Neural cell (in vitro differentiated cells): ENCODE measurements around the gene NEURL1. TPM values are rescaled to one million over a fixed set of nuclear protein-coding genes. Genes with fewer than 3 reads are reported as not detected.

Experiments used
- H2AFZ ChIP-seq: fragments of 200-600, 300-800 bp; sonication (generic), shearing (Covaris generic); 2 replicates; pipeline ENCODE4 v1.6.0; 2014; ENCODE audit warnings: low read depth, mild to moderate bottlenecking, antibody characterized with exemption, low read length, moderate library complexity
- H3F3A ChIP-seq: fragments of 200-600 bp; shearing (Covaris generic); 2 replicates; pipeline ENCODE4 v1.6.1; 2016; ENCODE audit warnings: mild to moderate bottlenecking, moderate library complexity, mixed read lengths, antibody characterized with exemption, low read length; ENCODE audit not compliant: insufficient read depth, poor library complexity, severe bottlenecking
- H3K27ac ChIP-seq: fragments of 200-600, 300-800 bp; sonication (generic), shearing (Covaris generic); 2 replicates; pipeline ENCODE4 v1.5.1; 2014; ENCODE audit warnings: mild to moderate bottlenecking, low read length, moderate library complexity
- H3K27me3 ChIP-seq: fragments of 300-800, 200-600 bp; sonication (generic), shearing (Covaris generic); 2 replicates; pipeline ENCODE4 v1.6.0; 2014; ENCODE audit warnings: mild to moderate bottlenecking, low read depth, low read length, moderate library complexity; ENCODE audit not compliant: insufficient read depth
- H3K36me3 ChIP-seq: fragments of 300-800, 200-600 bp; sonication (generic), shearing (Covaris generic); 2 replicates; pipeline ENCODE4 v1.5.1; 2014; ENCODE audit warnings: mild to moderate bottlenecking, antibody characterized with exemption, low read length, moderate library complexity; ENCODE audit not compliant: insufficient read depth
- H3K4me2 ChIP-seq: fragments of 300-800, 200-600 bp; sonication (generic), shearing (Covaris generic); 2 replicates; pipeline ENCODE4 v1.6.0; 2014; ENCODE audit warnings: mild to moderate bottlenecking, low read length
- H3K4me3 ChIP-seq: fragments of 300-800, 200-600 bp; sonication (generic), shearing (Covaris generic); 2 replicates; pipeline ENCODE4 v1.5.1; 2014; ENCODE audit warnings: mild to moderate bottlenecking, low read length, moderate library complexity
- H3K79me2 ChIP-seq: fragments of 200-600 bp; shearing (Covaris generic); replicated peaks from 2 replicates; pipeline ENCODE4 v1.6.0; 2014; ENCODE audit warnings: mild to moderate bottlenecking, low read length, moderate library complexity; ENCODE audit not compliant: insufficient read depth
- H3K9ac ChIP-seq: fragments of 300-800, 200-600 bp; sonication (generic), shearing (Covaris generic); 2 replicates; pipeline ENCODE4 v1.6.1; 2016; ENCODE audit warnings: mild to moderate bottlenecking, low read length, mixed read lengths
- H3K9me2 ChIP-seq: fragments of 200-600 bp; shearing (Covaris generic); 2 replicates; pipeline ENCODE4 v1.6.1; 2016; ENCODE audit warnings: mild to moderate bottlenecking, low read length, mixed read lengths; ENCODE audit not compliant: insufficient read depth
- H3K9me3 ChIP-seq: fragments of 200-600, 300-800 bp; sonication (generic), shearing (Covaris generic); 2 replicates; pipeline ENCODE4 v1.6.1; 2016; ENCODE audit warnings: mild to moderate bottlenecking, mixed run types, low read length, moderate library complexity, mixed read lengths
- H4K20me1 ChIP-seq: fragments of 200-600 bp; shearing (Covaris generic); 2 replicates; pipeline ENCODE4 v1.6.1; 2016; ENCODE audit warnings: mild to moderate bottlenecking, mixed run types; ENCODE audit not compliant: insufficient read depth
- EP300 ChIP-seq: fragments of 450-650 bp; conservative IDR thresholded peaks from 2 replicates; pipeline ENCODE4 v1.6.1; 2014; ENCODE audit warnings: antibody characterized with exemption, mild to moderate bottlenecking, moderate library complexity; ENCODE audit not compliant: poor library complexity, severe bottlenecking
- EZH2 ChIP-seq: fragments of 200-600, 300-800 bp; shearing (Covaris generic), sonication (generic); IDR thresholded peaks from 2 replicates; pipeline ENCODE4 v1.6.1; 2014; ENCODE audit warnings: antibody characterized with exemption, low read length, borderline replicate concordance, mild to moderate bottlenecking; ENCODE audit not compliant: insufficient read depth, poor library complexity, severe bottlenecking
- MXI1 ChIP-seq: fragments of 450-650 bp; conservative IDR thresholded peaks from 2 replicates; pipeline ENCODE4 v1.6.1; 2014; ENCODE audit warnings: antibody characterized with exemption, mild to moderate bottlenecking; ENCODE audit not compliant: poor library complexity, severe bottlenecking
- POLR2AphosphoS5 ChIP-seq: IDR thresholded peaks from 2 replicates; pipeline ENCODE4 v1.6.1; 2012
- RAD21 ChIP-seq: fragments of 450-650 bp; conservative IDR thresholded peaks from 2 replicates; pipeline ENCODE4 v1.6.1; 2014; ENCODE audit warnings: antibody characterized with exemption, mild to moderate bottlenecking, moderate library complexity
- SMC3 ChIP-seq: fragments of 450-650 bp; conservative IDR thresholded peaks from 2 replicates; pipeline ENCODE4 v1.6.1; 2014; ENCODE audit warnings: antibody characterized with exemption, mild to moderate bottlenecking, moderate library complexity; ENCODE audit not compliant: poor library complexity
- TAF1 ChIP-seq: IDR thresholded peaks from 2 replicates; pipeline ENCODE4 v1.6.1; 2012; ENCODE audit warnings: low read depth
- polyA plus RNA-seq: library from polyadenylated mRNA; depleted of rRNA; stranded (reverse); fragments of >200 nt; gene quantifications from 2 replicates; pipeline ENCODE4 v1.2.3, GENCODE V29; 2014
- TF ChIP-seq, protein P1 (sequence below): fragments of 450-650 bp; IDR thresholded peaks from 2 replicates; pipeline ENCODE4 v1.5.1; 2014; ENCODE audit warnings: antibody characterized with exemption, mild to moderate bottlenecking, moderate library complexity; ENCODE audit not compliant: poor library complexity, severe bottlenecking
- TF ChIP-seq, protein P2 (sequence below): IDR thresholded peaks from 2 replicates; pipeline ENCODE4 v1.6.1; 2012; ENCODE audit warnings: borderline replicate concordance

NEURL1 gene
- polyA plus RNA-seq, 1 donor from 2014 or later, result 12.3 TPM

GRCh38 chr10:103507235-103508191 is 14.0 kb downstream of the NEURL1 start:
- Histone ChIP-seq H3K9ac (no peak overlapping the region), H3K79me2 (peaks cover 4% of the 10 kb centered on the region), H3K27ac (no peak overlapping the region), H3K4me3 (no peak overlapping the region), H3K27me3 (no peaks in the 10 kb centered on the region), H3F3A (no peaks in the 10 kb centered on the region), H4K20me1 (no peaks in the 10 kb centered on the region), H2AFZ (no peak overlapping the region), H3K36me3 (no peaks in the 10 kb centered on the region), H3K9me2 (no peaks in the 10 kb centered on the region), H3K9me3 (no peaks in the 10 kb centered on the region), H3K4me2 (no peak overlapping the region)
- TF ChIP-seq EP300 (no peak), POLR2AphosphoS5 (no peak), TAF1 (no peak)

- no peak overlapping the region for H3K4me3 ChIP-seq
- H3K36me3 ChIP-seq, result no peaks in the 10 kb centered on the region
- H3K4me2 ChIP-seq, result no peak overlapping the region
- no peaks in the 10 kb centered on the region for H3K9me3 ChIP-seq
- H3K27me3 ChIP-seq, result no peaks in the 10 kb centered on the region
- no peaks in the 10 kb centered on the region for H3F3A ChIP-seq
- no peak overlapping the region for H3K9ac ChIP-seq
- H4K20me1 ChIP-seq, result no peaks in the 10 kb centered on the region
- no peaks in the 10 kb centered on the region for H3K79me2 ChIP-seq
- no peaks in the 10 kb centered on the region for H3K9me2 ChIP-seq
- no peak overlapping the region for H3K27ac ChIP-seq
- no peak for TF ChIP-seq SMC3
- TF ChIP-seq, protein P1, sequence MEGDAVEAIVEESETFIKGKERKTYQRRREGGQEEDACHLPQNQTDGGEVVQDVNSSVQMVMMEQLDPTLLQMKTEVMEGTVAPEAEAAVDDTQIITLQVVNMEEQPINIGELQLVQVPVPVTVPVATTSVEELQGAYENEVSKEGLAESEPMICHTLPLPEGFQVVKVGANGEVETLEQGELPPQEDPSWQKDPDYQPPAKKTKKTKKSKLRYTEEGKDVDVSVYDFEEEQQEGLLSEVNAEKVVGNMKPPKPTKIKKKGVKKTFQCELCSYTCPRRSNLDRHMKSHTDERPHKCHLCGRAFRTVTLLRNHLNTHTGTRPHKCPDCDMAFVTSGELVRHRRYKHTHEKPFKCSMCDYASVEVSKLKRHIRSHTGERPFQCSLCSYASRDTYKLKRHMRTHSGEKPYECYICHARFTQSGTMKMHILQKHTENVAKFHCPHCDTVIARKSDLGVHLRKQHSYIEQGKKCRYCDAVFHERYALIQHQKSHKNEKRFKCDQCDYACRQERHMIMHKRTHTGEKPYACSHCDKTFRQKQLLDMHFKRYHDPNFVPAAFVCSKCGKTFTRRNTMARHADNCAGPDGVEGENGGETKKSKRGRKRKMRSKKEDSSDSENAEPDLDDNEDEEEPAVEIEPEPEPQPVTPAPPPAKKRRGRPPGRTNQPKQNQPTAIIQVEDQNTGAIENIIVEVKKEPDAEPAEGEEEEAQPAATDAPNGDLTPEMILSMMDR, result no peak
- no peak for TF ChIP-seq MXI1
- TF ChIP-seq EZH2, result no peak
- TF ChIP-seq, protein P2, sequence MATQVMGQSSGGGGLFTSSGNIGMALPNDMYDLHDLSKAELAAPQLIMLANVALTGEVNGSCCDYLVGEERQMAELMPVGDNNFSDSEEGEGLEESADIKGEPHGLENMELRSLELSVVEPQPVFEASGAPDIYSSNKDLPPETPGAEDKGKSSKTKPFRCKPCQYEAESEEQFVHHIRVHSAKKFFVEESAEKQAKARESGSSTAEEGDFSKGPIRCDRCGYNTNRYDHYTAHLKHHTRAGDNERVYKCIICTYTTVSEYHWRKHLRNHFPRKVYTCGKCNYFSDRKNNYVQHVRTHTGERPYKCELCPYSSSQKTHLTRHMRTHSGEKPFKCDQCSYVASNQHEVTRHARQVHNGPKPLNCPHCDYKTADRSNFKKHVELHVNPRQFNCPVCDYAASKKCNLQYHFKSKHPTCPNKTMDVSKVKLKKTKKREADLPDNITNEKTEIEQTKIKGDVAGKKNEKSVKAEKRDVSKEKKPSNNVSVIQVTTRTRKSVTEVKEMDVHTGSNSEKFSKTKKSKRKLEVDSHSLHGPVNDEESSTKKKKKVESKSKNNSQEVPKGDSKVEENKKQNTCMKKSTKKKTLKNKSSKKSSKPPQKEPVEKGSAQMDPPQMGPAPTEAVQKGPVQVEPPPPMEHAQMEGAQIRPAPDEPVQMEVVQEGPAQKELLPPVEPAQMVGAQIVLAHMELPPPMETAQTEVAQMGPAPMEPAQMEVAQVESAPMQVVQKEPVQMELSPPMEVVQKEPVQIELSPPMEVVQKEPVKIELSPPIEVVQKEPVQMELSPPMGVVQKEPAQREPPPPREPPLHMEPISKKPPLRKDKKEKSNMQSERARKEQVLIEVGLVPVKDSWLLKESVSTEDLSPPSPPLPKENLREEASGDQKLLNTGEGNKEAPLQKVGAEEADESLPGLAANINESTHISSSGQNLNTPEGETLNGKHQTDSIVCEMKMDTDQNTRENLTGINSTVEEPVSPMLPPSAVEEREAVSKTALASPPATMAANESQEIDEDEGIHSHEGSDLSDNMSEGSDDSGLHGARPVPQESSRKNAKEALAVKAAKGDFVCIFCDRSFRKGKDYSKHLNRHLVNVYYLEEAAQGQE, result no peak
- TF ChIP-seq POLR2AphosphoS5, result no peak
- TF ChIP-seq TAF1, result no peak
- TF ChIP-seq EP300, result no peak
- no peak for TF ChIP-seq RAD21
- H2AFZ ChIP-seq, result no peak overlapping the region
Measured at GRCh38 chr10:103510046-103510685, 16.7 kb downstream of the NEURL1 start.
